Endothelial cell of umbilical vein (primary cell): Measurements from ENCODE around the gene CNN2. TPM values are rescaled to one million over a fixed set of nuclear protein-coding genes. Genes with fewer than 3 reads are reported as not detected.

Source experiments
- BruUV-seq: library from RNA; stranded (reverse); fragments of 400-500 nt; replicated peaks from 2 replicates; lab custom pipeline; 2021; lab: Mats Ljungman, UMichigan
- CTCF ChIA-PET: fragments of 300-600, 350-600 bp; sonication (Branson Sonifier 250); formaldehyde crosslinking; loops from one replicate; lab custom pipeline; 2021; ENCODE audit warnings: antibody characterized with exemption, inconsistent platforms; lab: Charles Lee
- POLR2A ChIA-PET: fragments of 300-600, 350-600 bp; sonication (Branson Sonifier 250); formaldehyde crosslinking; loops from one replicate; lab custom pipeline; 2021; ENCODE audit warnings: antibody characterized with exemption, inconsistent platforms; lab: Charles Lee
- DNase-seq: peaks from one replicate; pipeline ENCODE4 v3.0.0-alpha.2; 2011; ENCODE audit warnings: low read depth, low spot score
- FAIRE-seq: peaks from 2 replicates; lab custom pipeline; 2011; peaks lifted over from hg19 to GRCh38; lab: Jason Lieb, UNC
- H2AFZ ChIP-seq: 2 replicates; pipeline ENCODE4 v1.6.0; 2012; ENCODE audit warnings: low read depth, low read length, control low read depth, inconsistent platforms
- H3K27ac ChIP-seq: 2 replicates; pipeline ENCODE4 v1.5.1; 2011; ENCODE audit warnings: low read depth, mild to moderate bottlenecking, control low read depth, low read length, moderate library complexity; ENCODE audit not compliant: insufficient read depth
- H3K27me3 ChIP-seq, 2 experiments: 2 replicates each; pipeline versions ENCODE4 v1.6.0 to v1.6.1; 2011; ENCODE audit warnings: low read length in 2 of 2, mixed read lengths in 1 of 2; ENCODE audit not compliant: control insufficient read depth in 2 of 2, insufficient read depth in 2 of 2
- H3K36me3 ChIP-seq, 2 experiments: 2 replicates in 1 of 2; 3 replicates in 1 of 2; pipeline ENCODE4 v1.5.1; 2011; ENCODE audit warnings: low read length in 2 of 2, mild to moderate bottlenecking in 1 of 2, moderate library complexity in 1 of 2; ENCODE audit not compliant: control insufficient read depth in 2 of 2, insufficient read depth in 2 of 2; ENCODE audit errors: extremely low read depth in 1 of 2
- H3K4me1 ChIP-seq: 3 replicates; pipeline ENCODE4 v1.5.1; 2011; ENCODE audit warnings: mild to moderate bottlenecking, low read length; ENCODE audit not compliant: control insufficient read depth, insufficient read depth; ENCODE audit errors: extremely low read depth
- H3K4me2 ChIP-seq: 2 replicates; pipeline ENCODE4 v1.6.1; 2011; ENCODE audit warnings: low read length, control low read depth, mixed read lengths; ENCODE audit not compliant: insufficient read depth
- H3K4me3 ChIP-seq, 3 experiments: fragments of 200-600 bp in 1 of 3; sonication (generic), shearing (Covaris generic) in 1 of 3; replicated peaks in 1 of 3; 2 replicates each; pipeline ENCODE4 v1.5.1; 2011 to 2016; ENCODE audit warnings: control low read depth in 3 of 3, low read length in 3 of 3, mild to moderate bottlenecking in 2 of 3, inconsistent platforms in 1 of 3, low read depth in 1 of 3, moderate library complexity in 1 of 3; ENCODE audit not compliant: insufficient read depth in 1 of 3
- H3K79me2 ChIP-seq: 2 replicates; pipeline ENCODE4 v1.6.0; 2012; ENCODE audit warnings: low read length, inconsistent platforms; ENCODE audit not compliant: control insufficient read depth, insufficient read depth
- H3K9ac ChIP-seq: replicated peaks from 2 replicates; pipeline ENCODE3; 2011; ENCODE audit warnings: low read length, control low read depth; ENCODE audit not compliant: insufficient read depth; ENCODE audit errors: extremely low read depth
- H3K9me1 ChIP-seq: replicated peaks from 3 replicates; pipeline ENCODE4 v1.6.0; 2011; ENCODE audit warnings: mild to moderate bottlenecking, low read length; ENCODE audit not compliant: control insufficient read depth, insufficient read depth; ENCODE audit errors: extremely low read depth
- H3K9me3 ChIP-seq: replicated peaks from 2 replicates; pipeline ENCODE4 v1.5.1; 2012; ENCODE audit warnings: low read length, inconsistent platforms; ENCODE audit not compliant: control insufficient read depth, insufficient read depth
- H4K20me1 ChIP-seq: replicated peaks from 2 replicates; pipeline ENCODE3; 2011; ENCODE audit warnings: mild to moderate bottlenecking, low read length; ENCODE audit not compliant: control insufficient read depth, insufficient read depth; ENCODE audit errors: extremely low read depth
- CTCF ChIP-seq, 2 donors: IDR thresholded peaks; 1 replicate in 1 of 2; 2 replicates in 1 of 2; pipeline ENCODE4 v1.5.1; 2011; ENCODE audit warnings: low read length in 2 of 2, mild to moderate bottlenecking in 2 of 2, moderate library complexity in 2 of 2, control low read depth in 1 of 2, inconsistent platforms in 1 of 2, low read depth in 1 of 2; ENCODE audit not compliant: insufficient read depth in 1 of 2; ENCODE audit errors: extremely low read depth in 1 of 2
- EZH2 ChIP-seq: IDR thresholded peaks from 2 replicates; pipeline ENCODE4 v1.6.1; 2012; ENCODE audit warnings: borderline replicate concordance, low read depth, mild to moderate bottlenecking, moderate library complexity, low read length, inconsistent platforms; ENCODE audit not compliant: severe bottlenecking
- FOS ChIP-seq: IDR thresholded peaks from 2 replicates; pipeline ENCODE4 v1.6.1; 2011; ENCODE audit warnings: mild to moderate bottlenecking, low read length, moderate library complexity, borderline replicate concordance; ENCODE audit not compliant: insufficient read depth
- GATA2 ChIP-seq: IDR thresholded peaks from 2 replicates; pipeline ENCODE4 v1.7.0; 2011; ENCODE audit warnings: low read depth, mild to moderate bottlenecking, moderate library complexity, mixed read lengths, low read length; ENCODE audit not compliant: insufficient read length, insufficient read depth
- JUN ChIP-seq: IDR thresholded peaks from 2 replicates; pipeline ENCODE4 v1.6.1; 2011; ENCODE audit warnings: borderline replicate concordance, low read depth; ENCODE audit not compliant: insufficient read length, insufficient read depth
- MAX ChIP-seq: IDR thresholded peaks from 2 replicates; pipeline ENCODE4 v1.6.1; 2011; ENCODE audit not compliant: insufficient read depth, insufficient read length
- MYC ChIP-seq: IDR thresholded peaks from one replicate; pipeline ENCODE4 v1.6.1; 2011; ENCODE audit warnings: mild to moderate bottlenecking, low read depth, low read length
- POLR2A ChIP-seq: IDR thresholded peaks from 2 replicates; pipeline ENCODE4 v1.6.1; 2012; ENCODE audit warnings: low read depth, mild to moderate bottlenecking, control low read depth, low read length
- POLR2AphosphoS5 ChIP-seq: IDR thresholded peaks from 2 replicates; pipeline ENCODE4 v1.6.1; 2012; ENCODE audit warnings: low read depth, mild to moderate bottlenecking, control low read depth, low read length, moderate library complexity; ENCODE audit not compliant: insufficient read depth
- dilution Hi-C: fragments of 300-500 bp; cut with MboI; formaldehyde crosslinking; loops from one replicate; pipeline ENCODE4 v1.15.0; 2019; ENCODE audit warnings: low sequenced_read_pairs; ENCODE audit not compliant: extremely low pct_ligation_motif_present
- intact Hi-C: fragments of 100-400 bp; cut with micrococcal nuclease; formaldehyde crosslinking; loops from one replicate; pipeline ENCODE4 v1.10.0; 2022
- polyA plus RNA-seq, 4 experiments: library from polyadenylated mRNA; depleted of rRNA in 3 of 4; stranded (reverse) in 3 of 4; unstranded in 1 of 4; fragments of >200 nt; gene quantifications; 2 replicates each; pipeline versions ENCODE4 v1.2.1 to v1.2.3, GENCODE V29; 2011 to 2012; ENCODE audit warnings: missing spikeins in 1 of 4
- total RNA-seq: library from RNA; stranded (reverse); gene quantifications from 2 replicates; pipeline ENCODE4 v1.2.3, GENCODE V29; 2021

Gene CNN2
- total and polyA plus RNA-seq, 2 donors (not counting 3 experiments of a cell fraction or from before 2014, with no cell fraction given): 207 to 286 TPM

GRCh38 chr19:1013218-1013617 is 13.2 kb upstream of the CNN2 start:
- Histone ChIP-seq H3K9ac (no peak overlapping the region), H3K9me1 (no peaks in the 10 kb centered on the region), H3K27ac (no peak overlapping the region), H3K27me3 (no peaks in the 10 kb centered on the region), H3K79me2 (peaks cover 51% of the 10 kb centered on the region), H2AFZ (no peak overlapping the region), H4K20me1 (no peaks in the 10 kb centered on the region), H3K4me3 (no peak overlapping the region), H3K4me1 (peaks cover 21% of the 10 kb centered on the region), H3K4me2 (no peak overlapping the region), H3K36me3 (peaks cover 5 to 23% of the 10 kb centered on the region in 2 experiments), H3K9me3 (no peaks in the 10 kb centered on the region)
- dilution Hi-C loops: no loop called here
- intact Hi-C loops: no loop called here
- no peak for DNase-seq
- no peak for FAIRE-seq
- ChIA-PET POLR2A (no interaction called here), CTCF (interaction anchor here (0.7 kb wide), 1 partner anchor 9 kb away, joined by 3 read pairs; no protein-coding TSS in a partner anchor)
- no TSS peak for BruUV-seq
- TF ChIP-seq POLR2AphosphoS5: no peak
- TF ChIP-seq FOS: no peak
- no peak for TF ChIP-seq GATA2
- no peak for TF ChIP-seq EZH2
- no peak for TF ChIP-seq JUN
- no peak for TF ChIP-seq MYC
- TF ChIP-seq MAX: no peak
- no peak for TF ChIP-seq POLR2A
- TF ChIP-seq CTCF (IDR thresholded peaks at IDR 0.05; ENCODE audit: extremely low read depth in 1 of 2, insufficient read depth in 1 of 2, low read depth in 1 of 2, low read length in 2 of 2): no peak
